Body of pancreas (tissue), 4 donors: ENCODE results near the gene PLAGL2. TPM values are rescaled to one million over a fixed set of nuclear protein-coding genes. Genes with fewer than 3 reads are reported as not detected.

Experiments
- ATAC-seq: fragments of 150-250 bp; one replicate; pipeline ENCODE4 v1.9.1; 2016
- DNase-seq, 4 donors: peaks; one replicate each; pipeline ENCODE4 v3.0.0-alpha.2; 2019
- H3K27ac ChIP-seq, 4 donors: fragments of 200-600 bp; sonication (generic); 1 replicate in 3 of 4; 2 replicates in 1 of 4; pipeline versions ENCODE4 v1.5.1 to v1.6.1; 2016 to 2019; ENCODE audit warnings: mild to moderate bottlenecking in 1 of 4, mixed read lengths in 1 of 4, moderate library complexity in 1 of 4
- H3K27me3 ChIP-seq, 2 donors: fragments of 200-600 bp; sonication (generic); one replicate each; pipeline ENCODE4 v1.6.0; 2016; ENCODE audit warnings: mild to moderate bottlenecking in 1 of 2
- H3K36me3 ChIP-seq, 2 donors: fragments of 200-600 bp; sonication (generic); replicated peaks in 1 of 2; 2 replicates each; pipeline ENCODE4 v1.5.1; 2016; ENCODE audit warnings: low read depth in 2 of 2; ENCODE audit not compliant: insufficient read depth in 1 of 2
- H3K4me1 ChIP-seq: fragments of 200-600 bp; sonication (generic); one replicate; pipeline ENCODE4 v1.6.0; 2016
- H3K4me3 ChIP-seq, 2 donors: fragments of 200-600 bp; sonication (generic); 1 replicate in 1 of 2; 2 replicates in 1 of 2; pipeline ENCODE4 v1.5.1; 2016 to 2019
- H3K9me3 ChIP-seq, 3 donors: fragments of 200-600 bp; sonication (generic); 1 replicate in 2 of 3; 2 replicates in 1 of 3; pipeline ENCODE4 v1.5.1; 2016
- CTCF ChIP-seq, 7 experiments: fragments of 450-650 bp in 4 of 7; fragments of 200-600 bp in 3 of 7; sonication (generic) in 3 of 7; IDR thresholded peaks; one replicate each; pipeline ENCODE4 v1.5.1; 2016 to 2019; ENCODE audit warnings: antibody characterized with exemption in 7 of 7
- POLR2A ChIP-seq, 3 donors: fragments of 450-650 bp; IDR thresholded peaks; one replicate each; pipeline ENCODE4 v1.6.1; 2016; ENCODE audit warnings: antibody characterized with exemption in 3 of 3, mild to moderate bottlenecking in 2 of 3
- WGBS, 2 donors: methylation state at CpG; one replicate each; pipeline ENCODE4 v1.1.5; 2017; 5-methylcytosine and 5-hydroxymethylcytosine counted together
- intact Hi-C: fragments of 100-400 bp; cut with DNase I; formaldehyde crosslinking; loops from one replicate; pipeline ENCODE4 v1.15.1; 2023
- total RNA-seq, 2 donors: library from RNA; depleted of rRNA; stranded (reverse); fragments of >200 nt; gene quantifications; one replicate each; pipeline ENCODE4 v1.1.0, GENCODE V29; 2016

The PLAGL2 gene
- total RNA-seq, 2 donors from 2014 or later, result 4.6 to 5.2 TPM

DNA sequence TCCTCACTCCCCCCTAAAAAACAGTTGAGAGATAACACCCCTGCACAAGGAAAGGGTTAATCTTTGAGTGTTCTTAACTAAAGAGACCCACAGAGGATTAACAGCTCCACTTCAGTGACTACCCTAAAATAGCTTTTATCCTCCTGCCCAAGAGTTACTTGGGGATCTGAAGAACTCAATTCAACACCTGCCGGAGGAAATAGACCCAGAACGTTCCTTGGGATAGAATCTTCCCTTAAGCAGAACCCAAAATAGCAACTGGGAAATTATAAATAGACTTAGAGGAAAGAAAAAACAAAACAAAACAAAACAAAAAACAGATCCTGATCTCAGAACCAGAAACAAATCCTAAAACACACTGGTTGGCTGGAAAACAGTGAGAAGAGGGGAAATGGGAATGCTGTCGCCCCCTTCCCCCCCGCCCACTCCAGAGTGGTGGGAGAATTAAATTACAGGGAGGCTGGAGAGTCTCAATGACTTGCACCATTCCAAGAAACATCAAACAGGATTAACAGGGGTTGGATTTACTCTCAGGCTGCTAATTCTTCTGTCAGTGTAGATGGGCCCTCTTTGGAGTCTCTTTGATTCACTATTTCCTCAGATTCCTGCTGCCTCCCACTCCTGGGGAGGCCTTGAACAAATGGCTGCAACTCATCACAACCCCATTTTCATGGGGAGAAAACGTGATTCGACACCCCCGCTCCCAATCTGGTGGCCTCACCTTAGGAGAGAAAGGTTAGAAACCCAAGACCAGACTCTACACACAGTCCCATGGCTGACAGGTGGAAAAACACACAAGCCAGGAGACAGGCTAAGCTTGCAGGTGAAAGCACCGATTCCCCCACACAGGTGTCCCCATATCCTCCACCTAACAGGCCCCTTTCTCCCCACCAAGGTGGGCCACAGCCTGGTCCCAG, 1.4 kb downstream of the PLAGL2 start:
- 17 to 21% methylated on average over 8 of the region's 8 CpGs for WGBS, 2 donors
- Histone ChIP-seq H3K4me3 (peak overlapping the region in 1 of 2 donors; percentile 76), H3K36me3 (no peaks in the 10 kb centered on the region), H3K4me1 (peaks cover 82% of the 10 kb centered on the region), H3K27ac (peak overlapping the region in 3 of 4 donors; percentile 88 to 93 (median 92)), H3K9me3 (no peaks in the 10 kb centered on the region), H3K27me3 (no peaks in the 10 kb centered on the region)
- intact Hi-C loops, result no loop called here
- ATAC-seq, result no peak
- TF ChIP-seq CTCF (IDR thresholded peaks at IDR 0.05), result no peak
- TF ChIP-seq POLR2A (IDR thresholded peaks at IDR 0.05), result no peak
- no peak for DNase-seq

DNA sequence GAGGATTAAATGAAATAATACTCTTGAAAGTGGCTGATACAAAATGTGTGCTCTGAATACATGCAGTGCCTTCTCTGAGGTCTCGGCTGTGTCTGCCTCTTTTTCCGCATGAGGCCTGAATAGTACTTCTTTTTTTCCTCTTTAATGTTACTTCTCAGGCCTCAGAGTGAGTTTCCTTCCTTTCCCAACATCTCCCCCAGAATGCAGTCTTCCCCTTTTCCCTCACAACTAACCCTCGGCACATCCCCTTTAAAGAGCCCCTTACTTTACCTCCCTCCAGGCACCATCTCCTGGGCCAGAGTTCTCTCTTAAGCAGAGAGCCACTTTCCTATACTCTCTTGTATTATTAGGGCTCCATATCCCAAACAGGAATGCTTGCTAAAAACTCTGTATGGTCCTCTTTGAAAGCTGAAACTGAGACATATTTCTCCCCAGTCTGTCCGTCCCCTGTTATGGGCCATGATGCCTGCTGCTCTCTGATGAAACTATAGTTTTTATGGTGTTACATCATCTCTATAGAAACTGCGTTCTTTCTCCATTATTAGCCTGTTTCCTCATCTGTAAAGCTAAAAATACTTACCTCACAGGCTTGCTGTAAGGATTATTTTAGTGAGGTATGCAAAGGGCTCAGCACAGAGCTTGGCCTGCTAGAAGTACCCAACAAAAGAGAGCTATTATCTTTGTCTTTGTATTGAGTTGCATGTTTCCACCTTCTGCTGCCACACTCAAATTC, 2.3 kb downstream of the PLAGL2 start:
- Histone ChIP-seq H3K27me3 (no peaks in the 10 kb centered on the region), H3K9me3 (no peaks in the 10 kb centered on the region), H3K27ac (peak overlapping the region; percentile 21 to 93 (median 90)), H3K36me3 (peaks cover 0 to 2% of the 10 kb centered on the region in 2 donors), H3K4me1 (peaks cover 82% of the 10 kb centered on the region), H3K4me3 (no peak overlapping the region)
- ATAC-seq (no peak), DNase-seq (no peak)
- no peak for TF ChIP-seq POLR2A (IDR thresholded peaks at IDR 0.05)
- no peak for TF ChIP-seq CTCF (IDR thresholded peaks at IDR 0.05)
- intact Hi-C loops, result no loop called here
- WGBS, 2 donors, result 24 to 42% methylated on average over 5 of the region's 5 CpGs

GRCh38 chr20:32204205-32205109, 3.1 kb downstream of the PLAGL2 start:
- ATAC-seq (peak; percentile 29), DNase-seq (peak in 3 of 4 donors; percentile 18 to 49 (median 43))
- peaks cover 0 to 2% of the 10 kb centered on the region in 2 donors for H3K36me3 ChIP-seq
- no peaks in the 10 kb centered on the region for H3K27me3 ChIP-seq
- peaks cover 75% of the 10 kb centered on the region for H3K4me1 ChIP-seq
- 12 to 17% methylated on average over 4 of the region's 4 CpGs for WGBS, 2 donors
- no peak overlapping the region for H3K4me3 ChIP-seq
- peak in 2 of 3 donors; percentile 12 to 26 for TF ChIP-seq POLR2A (IDR thresholded peaks at IDR 0.05)
- no peak for TF ChIP-seq CTCF (IDR thresholded peaks at IDR 0.05)
- intact Hi-C loops, result no loop called here
- no peaks in the 10 kb centered on the region for H3K9me3 ChIP-seq
- H3K27ac ChIP-seq, result peak overlapping the region; percentile 58 to 93 (median 90)

DNA sequence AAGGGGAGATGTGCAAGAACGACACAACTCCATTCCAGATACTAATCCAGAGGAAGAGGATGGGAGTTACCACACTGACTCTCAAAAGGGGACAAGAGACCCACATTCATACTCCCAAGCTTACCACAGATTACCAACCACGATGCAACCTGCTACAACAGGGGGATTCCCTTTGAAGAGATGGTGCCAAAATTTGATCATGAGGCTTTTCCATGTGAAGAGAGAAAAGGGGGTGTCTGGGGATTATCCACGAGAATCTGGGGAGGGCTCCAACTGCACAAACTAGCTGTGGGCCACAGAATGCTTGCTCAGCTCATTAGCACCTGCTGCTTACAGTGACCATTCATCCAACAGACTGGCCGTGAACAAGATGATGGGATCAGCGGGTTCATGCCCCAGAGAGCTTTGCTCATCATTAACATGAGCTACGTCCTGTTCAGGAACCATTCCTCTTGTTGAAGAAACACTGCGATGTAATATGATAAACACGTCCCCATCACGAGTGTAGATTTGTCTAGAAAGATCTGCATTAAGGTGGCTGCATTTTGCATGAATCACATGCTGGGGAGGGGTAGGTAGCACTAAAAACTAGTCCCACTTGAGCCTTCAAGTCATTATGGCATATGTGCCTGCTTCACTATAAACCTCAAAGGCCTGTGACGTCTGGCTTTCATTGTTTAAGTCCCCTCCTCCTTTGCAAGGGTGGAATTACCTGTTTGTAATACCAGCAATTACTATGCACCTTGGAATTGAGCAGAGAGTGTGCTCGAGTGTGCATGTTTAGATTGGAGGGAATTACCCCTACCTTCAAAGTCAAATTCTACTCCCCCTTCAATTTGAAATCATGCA, 4.0 kb downstream of the PLAGL2 start:
- DNase-seq, result no peak
- no peak for TF ChIP-seq POLR2A (IDR thresholded peaks at IDR 0.05)
- TF ChIP-seq CTCF (IDR thresholded peaks at IDR 0.05), result no peak
- H3K9me3 ChIP-seq, result no peaks in the 10 kb centered on the region
- no peak for ATAC-seq
- H3K27me3 ChIP-seq, result no peaks in the 10 kb centered on the region
- intact Hi-C loops, result no loop called here
- H3K36me3 ChIP-seq, result peaks cover 0 to 2% of the 10 kb centered on the region in 2 donors
- H3K4me3 ChIP-seq, result no peak overlapping the region
- 26 to 40% methylated on average over 11 of the region's 11 CpGs for WGBS, 2 donors
- H3K27ac ChIP-seq, result peak overlapping the region; percentile 58 to 93 (median 90)
- H3K4me1 ChIP-seq, result peaks cover 72% of the 10 kb centered on the region
